GM15510 (cell line): ENCODE results near the gene TOX2.

Source experiments
- POLR2A ChIP-seq: IDR thresholded peaks from 3 replicates; pipeline ENCODE4 v1.6.1; 2011; ENCODE audit warnings: borderline replicate concordance; ENCODE audit not compliant: insufficient read length; ENCODE audit errors: extremely low read depth

TOX2 gene

GRCh38 chr20:43984587-43984986, 69.9 kb downstream of the TOX2 start:
- TF ChIP-seq POLR2A = no peak

GRCh38 chr20:43985121-43985520, 70.5 kb downstream of the TOX2 start:
- TF ChIP-seq POLR2A = no peak

GRCh38 chr20:43985608-43986316, 71.1 kb downstream of the TOX2 start:
- no peak for TF ChIP-seq POLR2A

- TF ChIP-seq POLR2A = no peak
These were observed 72.4 kb downstream of the TOX2 start for GRCh38 chr20:43987018-43987417.

GRCh38 chr20:43987531-43987930, 72.9 kb downstream of the TOX2 start:
- no peak for TF ChIP-seq POLR2A

GRCh38 chr20:43988451-43988850, 73.8 kb downstream of the TOX2 start:
- TF ChIP-seq POLR2A = no peak

GRCh38 chr20:43988867-43989266, 74.2 kb downstream of the TOX2 start:
- TF ChIP-seq POLR2A = no peak

GRCh38 chr20:43991261-43991660, 76.6 kb downstream of the TOX2 start:
- TF ChIP-seq POLR2A = no peak

- no peak for TF ChIP-seq POLR2A
These were observed 77.3 kb downstream of the TOX2 start for GRCh38 chr20:43991982-43992381.

- no peak for TF ChIP-seq POLR2A
These were observed 78.2 kb downstream of the TOX2 start for GRCh38 chr20:43992885-43993284.

GRCh38 chr20:43993560-43993959, 78.9 kb downstream of the TOX2 start:
- TF ChIP-seq POLR2A = no peak

GRCh38 chr20:43994486-43995100, 79.9 kb downstream of the TOX2 start:
- TF ChIP-seq POLR2A = no peak

GRCh38 chr20:43995645-43996044, 81.0 kb downstream of the TOX2 start:
- no peak for TF ChIP-seq POLR2A

GRCh38 chr20:43996240-43996930, 81.7 kb downstream of the TOX2 start:
- TF ChIP-seq POLR2A = no peak

- TF ChIP-seq POLR2A = no peak
These were observed 85.2 kb downstream of the TOX2 start for GRCh38 chr20:43999848-44000247.
